ENCODE results near the gene POLR1G. TPM values are rescaled to one million over a fixed set of nuclear protein-coding genes. Genes with fewer than 3 reads are reported as not detected.

The POLR1G gene
- total RNA-seq (2014; rRNA removed; shearing (Covaris generic)), result 51.7 and 68.2 TPM in 2 replicates

DNA sequence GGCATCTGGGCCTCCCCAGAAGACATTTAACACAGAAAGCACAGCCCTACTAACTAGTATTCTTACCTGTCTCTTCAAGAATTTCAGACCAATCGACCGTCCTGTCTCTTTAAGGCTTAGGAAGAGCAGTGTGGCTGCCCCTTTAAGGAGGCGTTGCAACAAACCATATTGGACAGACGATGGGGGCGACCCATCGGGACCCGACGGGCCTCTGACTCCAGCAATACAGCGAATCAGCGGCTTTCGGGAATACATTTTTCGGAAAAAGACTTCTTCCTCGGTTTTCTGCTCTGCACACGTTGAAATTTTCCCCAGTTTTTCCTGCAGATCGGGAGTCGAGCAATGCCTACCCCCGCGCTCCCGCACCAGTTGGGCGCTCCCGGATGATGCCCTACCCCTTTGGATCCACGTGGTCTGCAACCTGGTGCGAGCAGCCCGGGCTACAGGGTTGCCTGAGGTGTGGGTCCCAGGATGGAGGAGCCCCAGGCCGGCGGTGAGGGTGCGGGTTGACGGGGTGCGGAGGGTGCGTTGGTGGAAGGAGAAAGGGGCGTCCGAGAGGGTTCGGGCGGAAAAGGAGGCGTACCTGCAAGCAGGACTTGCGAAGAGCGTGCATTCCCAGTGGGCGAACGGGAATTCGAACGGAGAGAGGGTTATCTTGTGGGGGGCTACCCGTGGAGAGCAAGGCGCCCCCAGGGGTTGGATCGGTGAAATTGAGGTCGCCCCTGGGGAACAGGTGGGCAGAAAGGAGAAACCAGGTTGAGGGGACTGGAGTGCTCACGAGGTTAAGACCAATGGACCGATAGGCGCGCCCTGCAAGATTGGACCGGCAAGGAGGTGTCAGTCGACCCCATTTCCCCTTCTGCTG is at the start of gene POLR1G:
Gene POLR1G (plus strand): TSS at position 419 of the 865 bp plus-strand sequence. CDS start 53 bp downstream, at position 472.
- DNase-seq (ENCODE audit: low spot score), result peak; percentile 99

GRCh38 chr19:45356760-45357444 is 49.5 kb upstream of the POLR1G start:
- no peak for DNase-seq (ENCODE audit: low spot score)

- no peak for DNase-seq (ENCODE audit: low spot score)
Observed at GRCh38 chr19:45357445-45357783, 49.0 kb upstream of the POLR1G start.

DNA sequence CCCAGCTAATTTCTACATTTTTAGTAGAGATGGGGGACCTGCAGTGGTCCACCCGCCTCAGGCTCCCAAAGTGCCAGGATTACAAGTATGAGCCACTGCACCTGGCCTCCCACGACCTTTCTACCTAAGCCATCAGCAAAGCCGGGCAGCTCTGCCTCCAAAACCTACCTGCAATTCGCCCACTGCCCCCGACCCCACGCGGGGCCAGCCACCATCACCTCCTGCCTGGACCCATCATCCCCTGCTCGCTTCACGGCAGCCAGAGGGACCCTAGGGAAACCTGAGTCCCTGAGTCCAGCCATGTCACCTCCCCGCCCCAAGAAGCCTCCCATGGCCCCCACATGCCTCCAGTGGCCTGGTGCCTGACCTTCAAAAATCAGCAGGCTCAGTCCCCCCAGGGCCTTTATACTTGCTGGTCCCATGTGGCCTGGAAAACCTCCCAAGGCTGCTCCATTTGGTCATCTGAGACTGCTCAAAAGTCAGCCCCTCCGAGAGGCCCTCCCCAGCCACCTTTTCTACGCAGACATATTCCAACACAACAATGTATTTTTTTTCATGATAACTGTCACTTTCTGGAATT is 48.1 kb upstream of the POLR1G start:
- DNase-seq (ENCODE audit: low spot score), result no peak

GRCh38 chr19:45361608-45362007 is 44.8 kb upstream of the POLR1G start:
- no peak for DNase-seq (ENCODE audit: low spot score)

DNA sequence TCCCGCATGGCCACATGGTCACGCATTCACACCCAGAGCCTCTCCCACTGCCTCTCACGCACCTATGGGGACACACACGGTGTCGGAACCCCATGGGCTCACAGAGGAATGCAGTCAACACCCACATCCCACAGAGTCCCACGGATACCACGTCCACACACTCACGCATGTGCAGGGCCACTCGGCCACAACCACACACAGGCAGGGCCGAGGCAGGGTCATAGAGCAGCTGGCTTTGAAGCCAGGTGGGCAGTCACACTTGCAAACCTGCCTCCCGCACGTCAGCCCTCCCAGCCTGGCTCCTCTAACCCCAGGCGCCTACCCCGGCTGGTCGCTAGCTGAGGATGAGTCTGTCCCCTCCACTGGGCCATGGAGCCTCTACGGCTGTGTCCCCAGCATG is 44.2 kb upstream of the POLR1G start:
- DNase-seq (ENCODE audit: low spot score), result no peak

GRCh38 chr19:45363861-45364459 is 42.5 kb upstream of the POLR1G start:
- no peak for DNase-seq (ENCODE audit: low spot score)

DNA sequence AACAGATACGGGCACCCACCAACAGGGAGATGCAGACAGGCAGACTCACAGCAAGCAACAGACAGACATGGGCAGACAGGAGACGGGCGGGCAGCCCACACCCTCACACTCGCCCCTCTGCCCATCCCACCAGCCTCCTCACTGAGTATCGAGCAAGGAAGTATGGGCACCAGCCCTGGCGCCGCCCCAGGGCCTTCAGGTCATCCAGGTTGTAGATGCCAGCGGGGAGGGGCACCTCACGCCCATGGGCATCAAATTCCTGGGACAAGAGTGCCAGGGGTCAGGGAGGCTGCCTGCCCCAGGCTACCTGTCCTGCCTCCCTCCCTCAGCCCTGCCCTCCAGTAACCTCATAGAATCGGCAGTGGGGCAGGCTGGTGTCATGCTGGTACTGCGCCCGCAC is 41.7 kb upstream of the POLR1G start:
- no peak for DNase-seq (ENCODE audit: low spot score)

- DNase-seq (ENCODE audit: low spot score), result no peak
Observed at GRCh38 chr19:45368127-45368526, 38.3 kb upstream of the POLR1G start.

DNA sequence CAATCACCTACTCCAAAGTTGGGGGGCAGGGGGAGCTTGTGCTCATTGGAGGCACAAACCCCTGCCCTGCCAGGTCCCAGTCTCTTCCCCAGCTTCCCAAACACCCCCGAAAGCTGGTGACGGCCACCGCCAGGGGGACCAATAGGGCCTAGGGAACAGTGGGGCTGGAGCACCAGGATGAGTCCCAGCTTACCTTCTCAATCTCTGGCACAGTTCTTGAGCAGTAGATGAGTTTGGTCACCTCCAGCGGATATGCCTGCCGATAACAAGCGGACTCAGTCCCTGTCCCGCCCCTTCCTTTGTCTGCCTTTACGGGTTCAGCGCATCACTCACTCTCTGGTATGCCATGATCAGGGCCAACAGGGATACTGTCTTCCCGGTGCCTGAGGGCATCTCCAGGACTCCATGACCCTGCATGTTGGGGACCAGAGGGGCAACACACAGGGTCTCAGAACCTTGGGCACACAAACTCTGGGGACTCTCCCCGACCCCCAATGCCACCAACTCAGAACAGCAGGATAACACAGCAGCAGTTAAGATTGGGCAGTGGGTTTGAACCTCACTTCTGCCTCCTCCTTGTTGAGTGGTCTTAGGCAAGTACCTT is 37.6 kb upstream of the POLR1G start:
- no peak for DNase-seq (ENCODE audit: low spot score)

GRCh38 chr19:45370410-45371204 is 35.8 kb upstream of the POLR1G start, which contains the start of gene ERCC2:
Gene ERCC2 (minus strand): TSS chr19:45370573. CDS start chr19:45370540, 33 bp downstream.
- peak; percentile 100 for DNase-seq (ENCODE audit: low spot score)

DNA sequence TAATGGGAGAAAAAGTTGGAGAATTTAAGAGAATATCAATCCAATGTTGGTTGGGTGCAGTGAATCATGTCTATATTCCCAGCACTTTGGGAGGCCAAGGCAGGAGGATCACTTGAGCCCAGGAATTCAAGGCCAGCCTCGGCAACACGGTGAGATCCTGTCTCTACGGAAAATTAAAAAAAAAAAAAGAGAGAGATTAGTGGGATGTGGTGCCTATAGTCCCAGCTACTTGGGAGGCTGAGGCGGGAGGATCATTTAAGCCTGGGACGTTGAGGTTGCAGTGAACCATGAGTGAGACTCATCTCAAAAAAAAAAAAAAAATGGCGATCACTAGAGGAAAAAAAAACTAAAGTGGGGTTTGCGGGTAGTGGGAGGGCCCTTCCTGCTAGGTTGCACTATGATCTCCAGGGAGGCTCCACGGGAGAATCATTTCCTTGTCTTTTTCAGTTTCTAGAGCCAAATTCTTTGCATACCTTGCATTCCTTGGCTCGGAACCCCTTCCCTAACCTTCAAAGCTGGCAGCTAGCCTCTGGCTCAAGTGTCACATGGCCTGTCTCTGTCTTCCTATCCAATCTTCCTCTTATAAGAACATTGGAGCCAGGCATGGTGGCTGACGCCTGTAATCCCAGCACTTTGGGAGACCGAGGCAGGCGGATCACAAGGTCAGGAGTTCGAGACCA is 30.3 kb upstream of the POLR1G start:
- no peak for DNase-seq (ENCODE audit: low spot score)

- no peak for DNase-seq (ENCODE audit: low spot score)
Observed at GRCh38 chr19:45380107-45380506, 26.3 kb upstream of the POLR1G start.

DNA sequence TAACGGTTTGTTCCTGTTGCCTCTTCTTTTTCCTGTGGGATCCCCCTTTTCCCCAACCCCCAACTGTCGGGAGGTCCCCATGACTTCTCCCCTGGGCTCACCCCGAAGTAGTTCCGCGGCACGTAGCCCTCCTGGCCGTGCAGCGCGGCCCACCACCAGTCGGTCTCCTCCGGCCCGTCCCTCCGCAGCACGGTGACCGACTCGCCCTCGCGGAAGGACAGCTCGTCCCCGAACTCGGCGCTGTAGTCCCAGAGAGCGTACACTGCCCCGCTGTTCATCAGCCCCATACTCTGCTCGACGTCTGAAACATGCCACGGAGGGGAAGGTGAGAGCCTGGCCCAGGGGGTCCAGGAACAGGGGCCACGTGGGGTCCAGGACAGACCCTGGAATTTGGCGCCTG is 24.0 kb upstream of the POLR1G start:
- no peak for DNase-seq (ENCODE audit: low spot score)

DNA sequence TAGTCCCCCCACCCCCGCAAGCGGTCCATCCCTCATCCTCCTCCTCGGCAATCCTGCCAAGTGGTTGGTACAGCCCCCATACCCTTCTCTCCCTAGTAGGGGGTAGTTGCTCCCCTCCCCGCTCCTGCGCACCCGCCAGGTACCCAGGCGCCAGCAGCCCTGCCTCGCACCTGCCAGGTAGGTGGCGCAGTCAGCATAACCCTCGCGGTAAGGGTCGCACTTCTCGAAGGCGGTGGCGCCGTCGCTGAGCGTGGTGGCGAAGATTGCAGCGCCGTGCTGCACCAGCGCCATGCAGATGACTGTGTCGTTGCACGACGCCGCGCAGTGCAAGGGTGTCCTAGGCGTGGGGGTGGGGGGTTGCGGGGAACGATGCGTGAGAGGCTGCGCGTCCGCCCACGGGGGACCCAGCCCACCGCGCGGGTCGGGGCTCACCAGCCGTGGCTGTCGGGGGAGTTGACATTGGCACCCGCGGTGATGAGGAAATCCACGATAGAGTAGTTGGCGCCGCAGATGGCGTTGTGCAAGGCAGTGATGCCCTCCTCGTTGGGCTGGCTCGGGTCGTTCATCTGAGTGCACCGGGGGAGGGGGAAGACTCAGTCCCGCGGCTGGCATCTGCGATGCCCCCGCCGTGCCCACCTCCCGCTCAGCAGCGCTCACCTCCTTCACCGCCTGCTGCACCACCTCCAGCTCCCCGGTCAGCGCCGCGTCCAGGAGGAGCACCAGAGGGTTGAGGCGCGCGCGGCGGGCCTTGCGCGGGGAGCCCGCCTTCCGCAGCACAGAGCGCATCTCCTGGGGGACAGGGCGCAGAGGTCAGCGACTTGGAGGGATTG is 20.8 kb upstream of the POLR1G start:
- DNase-seq (ENCODE audit: low spot score), result no peak

- peak; percentile 62 for DNase-seq (ENCODE audit: low spot score)
Observed at GRCh38 chr19:45391346-45391745, 15.1 kb upstream of the POLR1G start.

- no peak for DNase-seq (ENCODE audit: low spot score)
Observed at GRCh38 chr19:45391871-45392665, 14.4 kb upstream of the POLR1G start.

GRCh38 chr19:45395821-45396617 is 10.4 kb upstream of the POLR1G start:
- no peak for DNase-seq (ENCODE audit: low spot score)

Data from HT-29 (cell line).